Measurements from ENCODE around the gene MYH15. TPM values are rescaled to one million over a fixed set of nuclear protein-coding genes. Genes with fewer than 3 reads are reported as not detected.
A peak's percentile ranks its signal among the peaks of the same experiment; 100 is the strongest.

MYH15 gene
- total and polyA plus RNA-seq, 2 of the 4 experiments (the other 2 are of a cell fraction), result 0.10 to 0.36 TPM

DNA sequence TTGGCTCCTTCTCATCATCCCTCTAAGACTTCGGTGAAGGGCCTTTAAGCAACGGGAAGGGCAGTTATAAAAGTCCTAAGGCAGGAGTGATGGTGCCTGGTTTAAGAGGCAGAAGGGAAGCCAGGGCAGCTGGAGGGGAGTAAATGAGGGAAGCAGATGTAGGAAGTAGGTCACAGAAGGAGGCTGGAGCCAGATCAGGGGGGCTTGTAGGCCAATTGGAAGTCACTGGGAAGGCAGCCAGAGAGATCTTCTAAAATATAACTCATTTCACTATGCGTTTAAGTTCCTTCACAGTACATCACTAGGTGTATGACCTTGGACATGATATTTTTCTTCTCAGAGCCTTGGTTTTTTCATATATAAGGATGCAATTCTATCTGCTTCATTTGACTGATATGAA is 94.7 kb downstream of the MYH15 start:
- Histone ChIP-seq H2BK120ac (ENCODE audit: low read depth, low read length) (no peak overlapping the region), H2BK15ac (ENCODE audit: low read depth, low read length) (no peak overlapping the region), H3K36me3 (ENCODE audit: control insufficient read depth, insufficient read depth, low read length) (no peaks in the 10 kb centered on the region), H3K9ac (ENCODE audit: low read depth, low read length) (no peak overlapping the region), H4K91ac (ENCODE audit: insufficient read depth, low read depth, low read length) (no peak overlapping the region), H3K4me2 (ENCODE audit: low read depth, low read length) (no peak overlapping the region), H4K20me1 (ENCODE audit: insufficient read depth, low read length) (no peaks in the 10 kb centered on the region), H3K18ac (ENCODE audit: low read depth, low read length) (no peak overlapping the region), H3K56ac (ENCODE audit: extremely low read depth, insufficient read depth, low read length) (no peak overlapping the region), H3K4me1 (ENCODE audit: control insufficient read depth, insufficient read depth, low read length) (peaks cover 1% of the 10 kb centered on the region; the same call in 1 of the 2 replicates), H2AFZ (replicated peaks; ENCODE audit: low read length, poor library complexity) (peak overlapping the region; percentile 77), H3K23ac (ENCODE audit: low read depth, low read length) (no peak overlapping the region), H3K9me3 (ENCODE audit: control insufficient read depth, insufficient read depth, low read length) (no peaks in the 10 kb centered on the region), H3K27me3 (ENCODE audit: control insufficient read depth, insufficient read depth, low read length) (no peaks in the 10 kb centered on the region; the same call in 1 of the 2 replicates), H3K27ac (ENCODE audit: insufficient read depth, low read length) (no peak overlapping the region), H3K14ac (replicated peaks; ENCODE audit: low read depth, low read length) (no peak overlapping the region), H2AK5ac (ENCODE audit: low read depth, low read length) (no peak overlapping the region), H3K4ac (ENCODE audit: low read depth, low read length) (no peak overlapping the region), H4K5ac (ENCODE audit: low read depth, low read length) (no peak overlapping the region), H4K8ac (ENCODE audit: low read depth in 2 of 2, low read length in 2 of 2) (no peak overlapping the region), H2BK5ac (ENCODE audit: low read depth, low read length, poor library complexity, severe bottlenecking) (no peak overlapping the region), H2BK20ac (ENCODE audit: low read depth, low read length) (no peak overlapping the region), H3K9me1 (ENCODE audit: insufficient read depth, low read length) (no peaks in the 10 kb centered on the region), H2AK9ac (replicated peaks; ENCODE audit: low read depth, low read length, poor library complexity) (no peak overlapping the region), H3K4me3 (ENCODE audit: insufficient read depth, low read depth, low read length) (no peak overlapping the region), H3K79me1 (ENCODE audit: low read depth in 1 of 2, low read length in 2 of 2) (no peaks in the 10 kb centered on the region)
- ATAC-seq (ENCODE audit: low read depth) (no peak), DNase-seq (no peak)
- TF ChIP-seq, protein P1, sequence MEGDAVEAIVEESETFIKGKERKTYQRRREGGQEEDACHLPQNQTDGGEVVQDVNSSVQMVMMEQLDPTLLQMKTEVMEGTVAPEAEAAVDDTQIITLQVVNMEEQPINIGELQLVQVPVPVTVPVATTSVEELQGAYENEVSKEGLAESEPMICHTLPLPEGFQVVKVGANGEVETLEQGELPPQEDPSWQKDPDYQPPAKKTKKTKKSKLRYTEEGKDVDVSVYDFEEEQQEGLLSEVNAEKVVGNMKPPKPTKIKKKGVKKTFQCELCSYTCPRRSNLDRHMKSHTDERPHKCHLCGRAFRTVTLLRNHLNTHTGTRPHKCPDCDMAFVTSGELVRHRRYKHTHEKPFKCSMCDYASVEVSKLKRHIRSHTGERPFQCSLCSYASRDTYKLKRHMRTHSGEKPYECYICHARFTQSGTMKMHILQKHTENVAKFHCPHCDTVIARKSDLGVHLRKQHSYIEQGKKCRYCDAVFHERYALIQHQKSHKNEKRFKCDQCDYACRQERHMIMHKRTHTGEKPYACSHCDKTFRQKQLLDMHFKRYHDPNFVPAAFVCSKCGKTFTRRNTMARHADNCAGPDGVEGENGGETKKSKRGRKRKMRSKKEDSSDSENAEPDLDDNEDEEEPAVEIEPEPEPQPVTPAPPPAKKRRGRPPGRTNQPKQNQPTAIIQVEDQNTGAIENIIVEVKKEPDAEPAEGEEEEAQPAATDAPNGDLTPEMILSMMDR (conservative IDR thresholded peaks at IDR 0.05; ENCODE audit: low read depth, low read length), result no peak
- no peak for TF ChIP-seq BHLHE40 (IDR thresholded peaks at IDR 0.05; ENCODE audit: low read depth, low read length)
- no peak for TF ChIP-seq FOS (IDR thresholded peaks at IDR 0.05; ENCODE audit: low read depth, low read length)
- TF ChIP-seq, protein P2, sequence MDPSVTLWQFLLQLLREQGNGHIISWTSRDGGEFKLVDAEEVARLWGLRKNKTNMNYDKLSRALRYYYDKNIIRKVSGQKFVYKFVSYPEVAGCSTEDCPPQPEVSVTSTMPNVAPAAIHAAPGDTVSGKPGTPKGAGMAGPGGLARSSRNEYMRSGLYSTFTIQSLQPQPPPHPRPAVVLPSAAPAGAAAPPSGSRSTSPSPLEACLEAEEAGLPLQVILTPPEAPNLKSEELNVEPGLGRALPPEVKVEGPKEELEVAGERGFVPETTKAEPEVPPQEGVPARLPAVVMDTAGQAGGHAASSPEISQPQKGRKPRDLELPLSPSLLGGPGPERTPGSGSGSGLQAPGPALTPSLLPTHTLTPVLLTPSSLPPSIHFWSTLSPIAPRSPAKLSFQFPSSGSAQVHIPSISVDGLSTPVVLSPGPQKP (IDR thresholded peaks at IDR 0.05; ENCODE audit: borderline replicate concordance, low read depth, low read length), result no peak
- TF ChIP-seq CEBPB (IDR thresholded peaks at IDR 0.05; ENCODE audit: low read depth, low read length), result no peak
- no peak for TF ChIP-seq RAD21 (IDR thresholded peaks at IDR 0.05; ENCODE audit: low read length)
- no peak for TF ChIP-seq SMC3 (IDR thresholded peaks at IDR 0.05; ENCODE audit: low read depth, low read length)
- TF ChIP-seq, protein P3, sequence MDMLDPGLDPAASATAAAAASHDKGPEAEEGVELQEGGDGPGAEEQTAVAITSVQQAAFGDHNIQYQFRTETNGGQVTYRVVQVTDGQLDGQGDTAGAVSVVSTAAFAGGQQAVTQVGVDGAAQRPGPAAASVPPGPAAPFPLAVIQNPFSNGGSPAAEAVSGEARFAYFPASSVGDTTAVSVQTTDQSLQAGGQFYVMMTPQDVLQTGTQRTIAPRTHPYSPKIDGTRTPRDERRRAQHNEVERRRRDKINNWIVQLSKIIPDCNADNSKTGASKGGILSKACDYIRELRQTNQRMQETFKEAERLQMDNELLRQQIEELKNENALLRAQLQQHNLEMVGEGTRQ (IDR thresholded peaks at IDR 0.05; ENCODE audit: low read depth, low read length), result no peak
- no peak for TF ChIP-seq NFE2L2 (IDR thresholded peaks at IDR 0.05; ENCODE audit: low read depth, low read length)
- dilution Hi-C loops (cut with HindIII; ENCODE audit: low sequenced_read_pairs, unreplicated experiment) (no loop called here), in situ Hi-C loops (cut with MboI; ENCODE audit: low sequenced_read_pairs) (no loop called here), intact Hi-C loops (cut with micrococcal nuclease) (no loop called here)
- ChIA-PET POLR2A (ENCODE audit: unreplicated experiment) (no interaction called here), CTCF (no interaction called here)
- BruUV-seq (replicated peaks), result no TSS peak
- WGBS, 2 experiments (ENCODE audit: extremely low coverage in 2 of 2, insufficient read length in 1 of 2), result no CpG with 5 or more reads among the region's 3 CpGs

All from IMR-90 (cell line).